H1 (cell line): ENCODE data around the gene LHFPL2. TPM values are rescaled to one million over a fixed set of nuclear protein-coding genes. Genes with fewer than 3 reads are reported as not detected.

Experiments used
- CTCF ChIA-PET: fragments of 300-600 bp; sonication (Branson Sonifier 250); formaldehyde crosslinking; loops from one replicate; lab custom pipeline; 2021; ENCODE audit not compliant: partially characterized antibody; lab: Charles Lee
- POLR2A ChIA-PET: fragments of 300-600 bp; sonication (Branson Sonifier 250); formaldehyde crosslinking; loops from one replicate; lab custom pipeline; 2021; ENCODE audit warnings: inconsistent platforms; ENCODE audit not compliant: partially characterized antibody; lab: Charles Lee
- DNase-seq, 2 experiments: peaks; one replicate each; pipeline versions ENCODE4 v3.0.0 to v3.0.0-alpha.2; 2010 to 2022; ENCODE audit warnings: low spot score in 2 of 2, low read depth in 1 of 2, mixed read lengths in 1 of 2
- FAIRE-seq: peaks from 2 replicates; lab custom pipeline; 2011; peaks lifted over from hg19 to GRCh38; lab: Jason Lieb, UNC
- H2AFZ ChIP-seq: 2 replicates; pipeline ENCODE4 v1.8.1; 2012; ENCODE audit warnings: low read length, inconsistent platforms
- H2AK5ac ChIP-seq: 2 replicates; pipeline ENCODE4 v1.6.1; 2013; ENCODE audit warnings: low read depth, low read length
- H2BK120ac ChIP-seq: replicated peaks from 2 replicates; pipeline ENCODE3; 2013; ENCODE audit warnings: low read depth, low read length, inconsistent platforms
- H2BK12ac ChIP-seq: 2 replicates; pipeline ENCODE4 v1.6.1; 2013; ENCODE audit warnings: low read depth, low read length
- H2BK15ac ChIP-seq: 2 replicates; pipeline ENCODE4 v1.6.1; 2013; ENCODE audit warnings: low read length
- H2BK20ac ChIP-seq: 2 replicates; pipeline ENCODE4 v1.6.1; 2013; ENCODE audit warnings: low read length
- H2BK5ac ChIP-seq: 2 replicates; pipeline ENCODE4 v1.6.1; 2013; ENCODE audit warnings: low read depth, low read length
- H3K14ac ChIP-seq: 2 replicates; pipeline ENCODE4 v1.6.1; 2013; ENCODE audit warnings: inconsistent platforms; ENCODE audit not compliant: insufficient read length
- H3K18ac ChIP-seq: 2 replicates; pipeline ENCODE4 v1.6.1; 2013; ENCODE audit warnings: low read length; ENCODE audit errors: extremely low read depth
- H3K23ac ChIP-seq: 2 replicates; pipeline ENCODE4 v1.6.1; 2013; ENCODE audit warnings: inconsistent platforms; ENCODE audit not compliant: insufficient read length
- H3K23me2 ChIP-seq: 2 replicates; pipeline ENCODE4 v1.6.1; 2013; ENCODE audit warnings: low read depth, low read length
- H3K27ac ChIP-seq: 2 replicates; pipeline ENCODE4 v1.6.1; 2011; ENCODE audit warnings: low read depth, low read length, inconsistent platforms
- H3K27me3 ChIP-seq, 4 experiments: replicated peaks in 1 of 4; 1 replicate in 1 of 4; 2 replicates in 3 of 4; pipeline versions ENCODE4 v1.6.1 to v1.8.1; 2011 to 2013; ENCODE audit warnings: low read length in 3 of 4, mild to moderate bottlenecking in 3 of 4, inconsistent platforms in 2 of 4, mixed read lengths in 2 of 4, moderate library complexity in 1 of 4; ENCODE audit not compliant: control insufficient read depth in 3 of 4, insufficient read depth in 3 of 4; ENCODE audit errors: extremely low read depth in 1 of 4
- H3K36me3 ChIP-seq, 4 experiments: 2 replicates each; pipeline versions ENCODE4 v1.6.1 to v1.8.1; 2011 to 2013; ENCODE audit warnings: mild to moderate bottlenecking in 4 of 4, low read length in 3 of 4, moderate library complexity in 2 of 4, control low read depth in 1 of 4, inconsistent platforms in 1 of 4; ENCODE audit not compliant: insufficient read depth in 4 of 4, control insufficient read depth in 2 of 4
- H3K4ac ChIP-seq: replicated peaks from 2 replicates; pipeline ENCODE3; 2013; ENCODE audit warnings: low read length, low read depth, mixed read lengths, inconsistent platforms; ENCODE audit not compliant: insufficient read length
- H3K4me1 ChIP-seq, 4 experiments: replicated peaks in 1 of 4; 1 replicate in 1 of 4; 2 replicates in 3 of 4; pipeline versions ENCODE4 v1.6.1 to v1.8.1; 2011 to 2013; ENCODE audit warnings: low read length in 3 of 4, inconsistent platforms in 2 of 4, mixed read lengths in 1 of 4; ENCODE audit not compliant: insufficient read depth in 4 of 4, control insufficient read depth in 3 of 4
- H3K4me2 ChIP-seq, 2 experiments: 2 replicates each; pipeline versions ENCODE4 v1.6.1 to v1.8.1; 2011 to 2013; ENCODE audit warnings: low read depth in 2 of 2, low read length in 2 of 2, control low read depth in 1 of 2, inconsistent platforms in 1 of 2, mild to moderate bottlenecking in 1 of 2; ENCODE audit not compliant: insufficient read depth in 1 of 2
- H3K4me3 ChIP-seq, 4 experiments: fragments of 200-600, 300-600 bp in 1 of 4; sonication (generic), shearing (Covaris generic), sonication (Bioruptor Twin) in 1 of 4; 2 replicates each; pipeline versions ENCODE4 v1.5.1 to v1.8.1; 2011 to 2016; ENCODE audit warnings: low read length in 4 of 4, low read depth in 3 of 4, control low read depth in 2 of 4, inconsistent platforms in 2 of 4, mild to moderate bottlenecking in 2 of 4, mixed read lengths in 1 of 4, moderate library complexity in 1 of 4; ENCODE audit not compliant: insufficient read depth in 2 of 4; ENCODE audit errors: extremely low read depth in 1 of 4
- H3K56ac ChIP-seq: replicated peaks from 2 replicates; pipeline ENCODE3; 2013; ENCODE audit warnings: low read depth, mild to moderate bottlenecking, mixed read lengths, low read length, inconsistent platforms; ENCODE audit not compliant: insufficient read length
- H3K79me1 ChIP-seq: 2 replicates; pipeline ENCODE4 v1.6.1; 2013; ENCODE audit warnings: low read depth, low read length, control low read depth
- H3K79me2 ChIP-seq, 2 experiments: 2 replicates each; pipeline versions ENCODE4 v1.6.1 to v1.8.1; 2012 to 2013; ENCODE audit warnings: low read length in 2 of 2, mild to moderate bottlenecking in 2 of 2, inconsistent platforms in 1 of 2; ENCODE audit not compliant: insufficient read depth in 2 of 2, control insufficient read depth in 1 of 2
- H3K9ac ChIP-seq, 4 experiments: replicated peaks in 1 of 4; 1 replicate in 1 of 4; 2 replicates in 3 of 4; pipeline versions ENCODE4 v1.6.1 to v1.8.1; 2011 to 2013; ENCODE audit warnings: low read depth in 3 of 4, low read length in 3 of 4, control low read depth in 2 of 4, mild to moderate bottlenecking in 2 of 4, moderate library complexity in 2 of 4, inconsistent platforms in 1 of 4; ENCODE audit errors: extremely low read depth in 1 of 4
- H3K9me3 ChIP-seq, 2 experiments: 2 replicates each; pipeline versions ENCODE4 v1.6.1 to v1.8.1; 2012 to 2013; ENCODE audit warnings: mild to moderate bottlenecking in 2 of 2, moderate library complexity in 2 of 2, control low read depth in 1 of 2, inconsistent platforms in 1 of 2, low read depth in 1 of 2, low read length in 1 of 2, mixed read lengths in 1 of 2; ENCODE audit not compliant: insufficient read depth in 2 of 2
- H4K20me1 ChIP-seq, 2 experiments: replicated peaks in 1 of 2; 2 replicates each; pipeline versions ENCODE3 to v1.8.1; 2011 to 2013; ENCODE audit warnings: inconsistent platforms in 2 of 2, low read length in 2 of 2, mild to moderate bottlenecking in 1 of 2; ENCODE audit not compliant: insufficient read depth in 2 of 2, control insufficient read depth in 1 of 2
- H4K5ac ChIP-seq: 2 replicates; pipeline ENCODE4 v1.6.1; 2013; ENCODE audit warnings: low read length, low read depth, mixed read lengths, inconsistent platforms; ENCODE audit not compliant: insufficient read length
- H4K8ac ChIP-seq: 2 replicates; pipeline ENCODE4 v1.8.0; 2013; ENCODE audit warnings: mild to moderate bottlenecking, moderate library complexity, low read length, inconsistent platforms; ENCODE audit not compliant: insufficient read depth; ENCODE audit errors: extremely low read depth
- H4K91ac ChIP-seq: replicated peaks from 2 replicates; pipeline ENCODE3; 2013; ENCODE audit warnings: low read length, mixed read lengths, inconsistent platforms; ENCODE audit not compliant: insufficient read length
- CEBPB ChIP-seq: IDR thresholded peaks from 2 replicates; pipeline ENCODE4 v1.6.1; 2012; ENCODE audit warnings: low read depth, low read length
- CHD1 ChIP-seq: IDR thresholded peaks from 2 replicates; pipeline ENCODE4 v1.6.1; 2012; ENCODE audit warnings: low read depth, low read length, improper control_type of control experiment
- EP300 ChIP-seq, 2 experiments: IDR thresholded peaks; 1 replicate in 1 of 2; 2 replicates in 1 of 2; pipeline ENCODE4 v1.6.1; 2011 to 2012; ENCODE audit warnings: low read depth in 2 of 2, low read length in 2 of 2, mild to moderate bottlenecking in 2 of 2, borderline replicate concordance in 1 of 2, inconsistent platforms in 1 of 2, moderate library complexity in 1 of 2
- GTF2F1 ChIP-seq: IDR thresholded peaks from 2 replicates; pipeline ENCODE4 v1.6.1; 2012; ENCODE audit warnings: low read depth, low read length, improper control_type of control experiment, borderline replicate concordance
- KDM4A ChIP-seq: IDR thresholded peaks from one replicate; pipeline ENCODE4 v1.7.1; 2012; ENCODE audit warnings: low read depth, mild to moderate bottlenecking, moderate library complexity, low read length, inconsistent platforms; ENCODE audit not compliant: severe bottlenecking
- RFX5 ChIP-seq: IDR thresholded peaks from 2 replicates; pipeline ENCODE4 v1.6.1; 2011; ENCODE audit warnings: low read depth, low read length, improper control_type of control experiment, borderline replicate concordance
- SAP30 ChIP-seq: fragments of 300-600 bp; sonication (generic); IDR thresholded peaks from 2 replicates; pipeline ENCODE4 v1.7.1; 2012; ENCODE audit warnings: low read length, moderate library complexity, mild to moderate bottlenecking, inconsistent platforms; ENCODE audit not compliant: insufficient read depth, insufficient replicate concordance
- SIX5 ChIP-seq: IDR thresholded peaks from 2 replicates; pipeline ENCODE4 v1.6.1; 2011; ENCODE audit warnings: mild to moderate bottlenecking, low read depth, low read length
- SP4 ChIP-seq: IDR thresholded peaks from 2 replicates; pipeline ENCODE4 v1.6.1; 2012; ENCODE audit warnings: low read length, inconsistent platforms
- SRF ChIP-seq: IDR thresholded peaks from 2 replicates; pipeline ENCODE4 v1.6.1; 2011; ENCODE audit warnings: mild to moderate bottlenecking, low read depth, low read length, moderate library complexity
- SUZ12 ChIP-seq: fragments of 200-600 bp; sonication (generic); IDR thresholded peaks from 2 replicates; pipeline ENCODE4 v1.6.1; 2012; ENCODE audit warnings: mild to moderate bottlenecking, inconsistent platforms, low read length, moderate library complexity, mixed read lengths
- TEAD4 ChIP-seq: IDR thresholded peaks from 2 replicates; pipeline ENCODE4 v1.6.1; 2012; ENCODE audit warnings: low read depth, low read length, inconsistent platforms, mixed read lengths
- YY1 ChIP-seq: IDR thresholded peaks from 2 replicates; pipeline ENCODE4 v1.6.1; 2011; ENCODE audit warnings: low read depth, mild to moderate bottlenecking, low read length
- WGBS, 2 experiments: shearing (Covaris generic) in 1 of 2; methylation state at CpG; one replicate each; pipeline versions ENCODE4 v1.1.6 to v1.1.7; 2013 to 2015; ENCODE audit warnings: low lambda C conversion rate in 2 of 2, mixed read lengths in 2 of 2, inconsistent platforms in 1 of 2, low coverage in 1 of 2, missing lambda C conversion rate in 1 of 2; ENCODE audit not compliant: insufficient replicate concordance in 2 of 2, insufficient coverage in 1 of 2, insufficient read length in 1 of 2; ENCODE audit errors: extremely low coverage in 1 of 2, missing lambda C conversion rate in 1 of 2; 5-methylcytosine and 5-hydroxymethylcytosine counted together
- polyA plus RNA-seq, 7 experiments: library from polyadenylated mRNA; depleted of rRNA in 3 of 7; stranded (reverse) in 5 of 7; unstranded in 2 of 7; fragments of >200 nt in 5 of 7; fragments of 200-250 nt in 2 of 7; gene quantifications; 1 replicate in 5 of 7; 2 replicates in 1 of 7; 4 replicates in 1 of 7; pipeline versions ENCODE4 v1.2.1 to v1.2.3, GENCODE V29; 2011 to 2013; ENCODE audit warnings: missing spikeins in 2 of 7, mixed read lengths in 2 of 7
- total RNA-seq: library from RNA; stranded (reverse); fragmentation: NEBNext Ultra II Directional; extraction: Animal tissue kit (Norgen Biotek cat#: 25700); gene quantifications from 2 replicates; pipeline ENCODE4 v1.2.1, GENCODE V29; 2021

Gene LHFPL2
- total and polyA plus RNA-seq, 2 of the 8 experiments (the other 6 are each of a cell fraction or from before 2014, with no cell fraction given), result 9.6 to 43.0 TPM

DNA sequence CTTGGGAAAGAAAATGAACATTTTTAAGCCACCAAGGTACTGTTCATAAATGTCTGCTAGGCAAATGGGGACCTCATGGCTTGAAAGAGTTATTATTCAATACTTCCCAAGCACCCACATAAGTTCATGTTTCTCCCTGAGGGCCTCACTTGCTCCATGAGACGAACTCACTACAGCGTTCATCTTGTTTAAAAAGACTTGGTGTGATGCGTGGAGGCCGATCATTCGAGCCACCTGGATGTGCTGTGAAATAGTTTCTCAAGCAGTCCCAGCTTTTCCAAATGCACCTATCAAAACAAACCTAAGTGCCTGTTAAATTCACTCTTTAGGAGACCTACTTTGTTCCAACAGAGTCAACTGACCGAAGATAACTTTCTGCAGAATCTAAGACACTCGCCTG, 103.2 kb downstream of the LHFPL2 start:
- H3K9me3 ChIP-seq, result peaks cover 0 to 5% of the 10 kb centered on the region in 2 experiments; a peak in 1 of 4 replicates
- no peak overlapping the region for H3K4me2 ChIP-seq
- no peak overlapping the region for H3K14ac ChIP-seq
- H2BK15ac ChIP-seq, result no peak overlapping the region
- FAIRE-seq, result no peak
- peaks cover 0 to 5% (median 0%) of the 10 kb centered on the region in 4 experiments; a peak in 1 of 8 replicates for H3K36me3 ChIP-seq
- POLR2A ChIA-PET, result no interaction called here
- H3K79me2 ChIP-seq, result peaks cover 0 to 28% of the 10 kb centered on the region in 2 experiments; a peak in 2 of 4 replicates
- H3K9ac ChIP-seq, result no peak overlapping the region
- H3K4me1 ChIP-seq, result peaks cover 10 to 27% (median 17%) of the 10 kb centered on the region in 4 experiments
- no peak overlapping the region for H2BK20ac ChIP-seq
- no peak overlapping the region for H3K4me3 ChIP-seq
- H3K4ac ChIP-seq, result no peak overlapping the region
- H3K23me2 ChIP-seq, result no peaks in the 10 kb centered on the region; the same call in 1 of the 2 replicates
- no peak overlapping the region for H2AFZ ChIP-seq
- H2BK120ac ChIP-seq, result no peak overlapping the region
- H3K79me1 ChIP-seq, result peaks cover 2% of the 10 kb centered on the region; the same call in 1 of the 2 replicates
- H4K5ac ChIP-seq, result no peak overlapping the region
- no peak overlapping the region for H4K91ac ChIP-seq
- WGBS, 2 experiments, result 84% methylated on average over 7 of the region's 7 CpGs; no CpG with 5 or more reads in 1 of the 2 experiments
- H3K23ac ChIP-seq, result no peak overlapping the region
- H2BK5ac ChIP-seq, result no peak overlapping the region
- H3K18ac ChIP-seq, result no peak overlapping the region
- H2AK5ac ChIP-seq, result no peak overlapping the region
- TF ChIP-seq SAP30 (no peak), SP4 (no peak), KDM4A (no peak), EP300 (IDR thresholded peaks at IDR 0.05; ENCODE audit: borderline replicate concordance in 1 of 2, low read depth in 2 of 2, low read length in 2 of 2) (no peak), CHD1 (no peak), TEAD4 (no peak), GTF2F1 (no peak), YY1 (no peak), SUZ12 (no peak), SRF (no peak), SIX5 (no peak), CEBPB (no peak), RFX5 (no peak)
- no peaks in the 10 kb centered on the region for H3K27me3 ChIP-seq
- CTCF ChIA-PET, result interaction anchor here (0.8 to 2.0 kb wide), 2 partner anchors 12 to 117 kb away, joined by 3 to 6 read pairs; no protein-coding TSS in a partner anchor
- H2BK12ac ChIP-seq, result no peak overlapping the region
- H3K56ac ChIP-seq, result no peak overlapping the region
- no peak overlapping the region for H3K27ac ChIP-seq
- no peak overlapping the region for H4K8ac ChIP-seq
- H4K20me1 ChIP-seq, result no peaks in the 10 kb centered on the region
- DNase-seq, result no peak
